Activated CD8-positive, alpha-beta T cell treated with anti-CD3 and anti-CD28 coated beads for 36 hours (primary cell): ENCODE results near the gene GABBR2. TPM values are rescaled to one million over a fixed set of nuclear protein-coding genes. Genes with fewer than 3 reads are reported as not detected.

ENCODE experiments used
- ATAC-seq: fragments of 200-7000 bp; cut with Tn5 transposase; one replicate; pipeline ENCODE4 v1.10.0; 2021; ENCODE audit warnings: mild to moderate bottlenecking, moderate library complexity
- CTCF ChIA-PET: fragments of 350-600 bp; sonication (Branson Sonifier 250); formaldehyde crosslinking; loops from one replicate; lab custom pipeline; 2021; ENCODE audit warnings: antibody characterized with exemption; lab: Charles Lee
- POLR2A ChIA-PET: fragments of 350-600 bp; sonication (Branson Sonifier 250); formaldehyde crosslinking; loops from one replicate; lab custom pipeline; 2021; ENCODE audit warnings: antibody characterized with exemption; lab: Charles Lee
- DNase-seq: peaks from one replicate; pipeline ENCODE4 v3.0.0-alpha.2; 2020
- H3K27ac Mint-ChIP-seq: one replicate; pipeline ENCODE4 v1.8.0; 2021; ENCODE audit warnings: mild to moderate bottlenecking, mixed read lengths
- H3K27me3 Mint-ChIP-seq: one replicate; pipeline ENCODE4 v1.8.0; 2021; ENCODE audit warnings: mixed read lengths
- H3K36me3 Mint-ChIP-seq: one replicate; pipeline ENCODE4 v1.8.0; 2021; ENCODE audit warnings: low read depth, mixed read lengths
- H3K4me1 Mint-ChIP-seq: one replicate; pipeline ENCODE4 v1.8.0; 2021; ENCODE audit warnings: low read depth, mixed read lengths
- H3K4me3 Mint-ChIP-seq: one replicate; pipeline ENCODE4 v1.8.0; 2021; ENCODE audit warnings: mild to moderate bottlenecking, moderate library complexity, mixed read lengths
- H3K9me3 Mint-ChIP-seq: one replicate; pipeline ENCODE4 v1.8.0; 2021; ENCODE audit warnings: mixed read lengths
- intact Hi-C: fragments of 100-400 bp; cut with micrococcal nuclease; formaldehyde crosslinking; loops from one replicate; pipeline ENCODE4 v1.10.0; 2022
- total RNA-seq, 2 experiments: library from RNA; stranded (reverse); gene quantifications; one replicate each; pipeline ENCODE4 v1.2.3, GENCODE V29; 2021
- TF ChIP-seq, protein P1 (sequence below): fragments of 200-600 bp; IDR thresholded peaks from one replicate; pipeline ENCODE4 v1.8.0; 2022; ENCODE audit warnings: antibody characterized with exemption, mild to moderate bottlenecking

Gene GABBR2
- total RNA-seq, 2 experiments from 2014 or later: not detected

DNA sequence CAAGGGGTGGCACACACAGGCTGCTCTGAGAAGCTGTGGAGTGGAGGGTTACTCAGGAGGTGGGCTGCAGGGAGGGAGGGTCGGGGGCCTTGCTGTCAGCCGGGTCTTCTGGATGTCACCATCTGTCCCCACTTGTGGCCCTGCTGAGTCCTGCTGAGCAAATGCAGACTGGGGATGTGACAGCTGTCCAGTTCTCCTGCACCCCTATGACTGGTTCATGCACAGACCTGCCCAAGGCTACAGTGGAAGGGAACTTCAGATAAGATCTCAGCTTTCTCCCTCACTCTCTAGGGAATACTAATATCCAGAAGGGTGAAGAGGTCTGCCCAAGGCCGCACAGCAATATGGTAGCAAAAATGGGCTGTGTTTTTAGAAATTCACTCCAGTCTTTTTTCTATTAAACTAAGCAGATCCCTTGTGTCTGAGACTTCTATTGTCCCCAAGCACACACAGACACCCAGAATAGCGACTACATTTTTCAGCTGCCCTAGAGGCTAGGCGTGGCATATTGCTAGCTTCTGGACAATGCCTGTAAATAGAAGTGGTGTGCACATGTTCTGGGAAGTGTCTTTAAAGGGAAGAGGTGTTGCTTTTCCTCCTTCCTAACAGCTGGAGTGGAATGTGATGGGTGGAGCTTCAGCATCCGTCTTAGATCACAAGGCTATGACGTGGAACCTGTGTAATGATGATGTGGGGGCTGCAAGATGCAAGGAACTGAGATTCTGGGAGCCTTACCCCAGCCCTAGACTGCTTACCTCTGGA lies 402.2 kb downstream of the GABBR2 start:
- H3K27me3 Mint-ChIP-seq: no peaks in the 10 kb centered on the region
- TF ChIP-seq, protein P1, sequence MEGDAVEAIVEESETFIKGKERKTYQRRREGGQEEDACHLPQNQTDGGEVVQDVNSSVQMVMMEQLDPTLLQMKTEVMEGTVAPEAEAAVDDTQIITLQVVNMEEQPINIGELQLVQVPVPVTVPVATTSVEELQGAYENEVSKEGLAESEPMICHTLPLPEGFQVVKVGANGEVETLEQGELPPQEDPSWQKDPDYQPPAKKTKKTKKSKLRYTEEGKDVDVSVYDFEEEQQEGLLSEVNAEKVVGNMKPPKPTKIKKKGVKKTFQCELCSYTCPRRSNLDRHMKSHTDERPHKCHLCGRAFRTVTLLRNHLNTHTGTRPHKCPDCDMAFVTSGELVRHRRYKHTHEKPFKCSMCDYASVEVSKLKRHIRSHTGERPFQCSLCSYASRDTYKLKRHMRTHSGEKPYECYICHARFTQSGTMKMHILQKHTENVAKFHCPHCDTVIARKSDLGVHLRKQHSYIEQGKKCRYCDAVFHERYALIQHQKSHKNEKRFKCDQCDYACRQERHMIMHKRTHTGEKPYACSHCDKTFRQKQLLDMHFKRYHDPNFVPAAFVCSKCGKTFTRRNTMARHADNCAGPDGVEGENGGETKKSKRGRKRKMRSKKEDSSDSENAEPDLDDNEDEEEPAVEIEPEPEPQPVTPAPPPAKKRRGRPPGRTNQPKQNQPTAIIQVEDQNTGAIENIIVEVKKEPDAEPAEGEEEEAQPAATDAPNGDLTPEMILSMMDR: no peak
- H3K9me3 Mint-ChIP-seq: no peaks in the 10 kb centered on the region
- H3K4me3 Mint-ChIP-seq: no peak overlapping the region
- DNase-seq: no peak
- POLR2A ChIA-PET: no interaction called here
- no peak for ATAC-seq
- intact Hi-C loops: no loop called here
- no peak overlapping the region for H3K27ac Mint-ChIP-seq
- no peaks in the 10 kb centered on the region for H3K36me3 Mint-ChIP-seq
- no peaks in the 10 kb centered on the region for H3K4me1 Mint-ChIP-seq
- CTCF ChIA-PET: interaction anchor here (1.1 kb wide), 1 partner anchor 9 kb away, joined by 4 read pairs; no protein-coding TSS in a partner anchor

DNA sequence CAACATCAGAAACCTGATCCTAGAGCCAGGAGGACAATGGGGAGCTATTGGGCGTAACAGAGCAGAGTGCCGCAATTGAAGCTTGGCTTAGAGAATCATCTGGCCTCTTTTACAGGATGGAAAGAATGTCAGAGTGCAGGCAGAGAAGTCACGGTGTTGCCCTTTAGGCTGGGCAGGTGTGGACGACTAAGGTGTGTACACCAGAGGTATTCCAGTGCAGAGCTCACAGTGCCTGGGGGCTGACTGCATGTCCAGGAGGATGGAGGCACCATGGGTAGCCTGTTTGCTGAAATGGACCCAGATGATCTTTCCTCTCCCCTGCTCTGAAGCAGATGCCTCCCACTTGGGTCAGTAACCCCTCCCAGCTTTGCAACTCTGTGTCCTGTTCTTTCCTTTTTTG lies 404.4 kb downstream of the GABBR2 start:
- DNase-seq (no peak), ATAC-seq (no peak)
- intact Hi-C loops: no loop called here
- Mint-ChIP-seq H3K27ac (no peak overlapping the region), H3K9me3 (no peaks in the 10 kb centered on the region), H3K4me3 (no peak overlapping the region), H3K36me3 (no peaks in the 10 kb centered on the region), H3K27me3 (no peaks in the 10 kb centered on the region), H3K4me1 (no peaks in the 10 kb centered on the region)
- POLR2A ChIA-PET: no interaction called here
- CTCF ChIA-PET: interaction anchor here (1.0 to 1.6 kb wide), 2 partner anchors 10 to 11 kb away, joined by 3 to 5 read pairs; no protein-coding TSS in a partner anchor
- TF ChIP-seq, protein P1: no peak

DNA sequence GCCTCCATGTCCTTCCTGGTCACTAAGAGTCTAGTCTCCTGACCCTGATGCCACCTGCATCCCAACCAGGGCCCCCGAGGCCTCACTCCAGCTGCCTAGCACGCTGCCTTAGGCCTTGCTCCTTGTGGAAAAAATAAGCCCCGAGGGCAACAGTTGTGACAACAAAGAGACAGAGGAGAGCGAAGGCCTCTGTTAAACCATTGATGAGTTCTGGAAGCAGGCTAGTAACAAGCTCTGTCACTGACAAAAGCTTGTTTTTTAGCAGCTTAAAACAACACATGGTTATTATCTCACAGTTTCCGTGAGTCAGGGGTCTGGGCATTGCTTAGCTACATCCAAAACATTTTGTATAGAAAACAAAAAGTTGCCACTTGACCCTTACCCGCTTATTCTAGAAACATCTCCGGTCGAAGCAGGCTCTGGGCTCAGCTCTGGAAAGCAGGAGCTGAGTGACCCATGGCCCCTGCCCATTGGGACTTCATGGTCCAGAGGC lies 405.1 kb downstream of the GABBR2 start:
- Mint-ChIP-seq H3K4me1 (no peaks in the 10 kb centered on the region), H3K4me3 (no peak overlapping the region), H3K27ac (no peak overlapping the region), H3K36me3 (no peaks in the 10 kb centered on the region), H3K9me3 (no peaks in the 10 kb centered on the region), H3K27me3 (peaks cover 1% of the 10 kb centered on the region)
- intact Hi-C loops: no loop called here
- ChIA-PET POLR2A (no interaction called here), CTCF (interaction anchor here (1.0 to 1.6 kb wide), 3 partner anchors 11 to 473 kb away, joined by 3 to 5 read pairs (median 3); no protein-coding TSS in a partner anchor)
- TF ChIP-seq, protein P1: no peak
- ATAC-seq (no peak), DNase-seq (no peak)

DNA sequence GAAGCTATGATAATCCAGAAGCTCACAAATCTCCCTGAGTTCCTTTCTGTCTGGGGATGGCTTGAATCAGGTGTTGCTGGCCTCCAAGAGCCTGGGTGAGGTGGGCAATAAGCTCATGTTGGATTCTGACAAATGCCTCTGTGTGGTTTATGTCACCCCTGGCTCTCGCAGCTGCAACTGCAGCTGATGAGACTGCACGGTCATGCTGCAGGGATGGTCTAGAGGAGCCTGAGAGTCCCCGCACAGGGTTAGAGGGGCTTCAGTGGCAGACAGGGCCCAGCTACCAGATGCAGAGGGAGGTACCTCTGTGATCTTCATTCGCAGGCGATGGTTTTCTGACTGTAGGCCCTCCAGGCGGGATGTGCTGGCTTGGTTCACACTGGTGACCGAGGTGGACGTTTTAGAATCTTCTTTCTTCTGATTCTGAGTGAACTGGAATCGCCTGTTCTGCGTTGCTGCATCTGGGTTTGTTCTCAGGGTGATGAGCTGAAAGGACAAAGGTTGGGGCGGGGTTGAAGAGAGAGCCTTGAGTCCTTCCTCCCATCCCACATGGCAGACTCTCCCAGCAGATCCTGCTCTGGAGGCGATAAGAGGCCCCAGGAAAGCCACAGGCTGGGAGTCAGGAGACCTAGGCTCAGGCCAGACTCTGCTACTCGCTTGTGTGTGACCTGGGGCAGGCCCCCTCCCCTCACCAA lies 405.6 kb downstream of the GABBR2 start:
- CTCF ChIA-PET: interaction anchor here (1.3 to 1.6 kb wide), 2 partner anchors 13 to 473 kb away, joined by 3 to 5 read pairs; no protein-coding TSS in a partner anchor
- Mint-ChIP-seq H3K27ac (no peak overlapping the region), H3K36me3 (no peaks in the 10 kb centered on the region), H3K27me3 (peaks cover 2% of the 10 kb centered on the region), H3K9me3 (no peaks in the 10 kb centered on the region), H3K4me1 (no peaks in the 10 kb centered on the region), H3K4me3 (no peak overlapping the region)
- no peak for ATAC-seq
- DNase-seq: no peak
- POLR2A ChIA-PET: no interaction called here
- TF ChIP-seq, protein P1: no peak
- intact Hi-C loops: no loop called here

DNA sequence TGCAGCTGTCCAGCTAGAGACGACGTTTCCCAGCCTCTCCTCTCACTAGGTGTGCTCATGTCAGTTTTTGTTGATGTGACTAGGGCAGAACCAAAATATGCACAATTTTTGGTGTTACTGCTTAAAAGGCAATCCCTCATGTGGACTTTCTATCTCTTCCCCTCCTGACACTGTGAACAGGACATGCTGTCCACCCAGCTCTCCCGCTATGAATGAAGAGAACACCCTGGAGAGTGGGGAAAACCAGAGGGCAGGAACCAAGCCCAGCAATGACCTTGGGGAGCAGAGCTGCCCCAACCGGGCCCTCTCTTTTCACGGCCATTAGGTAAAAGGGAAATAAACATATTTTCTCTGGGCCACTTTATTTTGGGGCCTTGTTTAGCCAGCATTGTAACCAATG lies 406.6 kb downstream of the GABBR2 start:
- CTCF ChIA-PET: no interaction called here
- POLR2A ChIA-PET: no interaction called here
- TF ChIP-seq, protein P1: no peak
- ATAC-seq (no peak), DNase-seq (no peak)
- intact Hi-C loops: no loop called here
- Mint-ChIP-seq H3K4me3 (no peak overlapping the region), H3K36me3 (no peaks in the 10 kb centered on the region), H3K4me1 (no peaks in the 10 kb centered on the region), H3K9me3 (no peaks in the 10 kb centered on the region), H3K27ac (no peak overlapping the region), H3K27me3 (peaks cover 2% of the 10 kb centered on the region)
